ENCODE data around the gene NT5C3B. TPM values are rescaled to one million over a fixed set of nuclear protein-coding genes. Genes with fewer than 3 reads are reported as not detected.
A peak's percentile ranks its signal among the peaks of the same experiment; 100 is the strongest.
"Not testable (repeated sequence)": the region's sequence is repeated elsewhere in the genome, so short reads cannot be mapped to it uniquely, and the experiment has no call there.

Gene NT5C3B
- total RNA-seq = 36.5 TPM
- long read RNA-seq, transcript NT5C3B-216 (8 exons, 1,534 nt) = major isoform, 34 of 47 reads
- long read RNA-seq, partial matches to known transcripts = 2 of 47 reads
- long read RNA-seq, other reads (novel, unspliced or antisense) = 9 of 47 reads

- H3K9me3 ChIP-seq = no peaks in the 10 kb centered on the region
- peaks cover 11% of the 10 kb centered on the region for H3K4me1 ChIP-seq
- intact Hi-C loops (cut with DNase I) = no loop called here
- H3K27me3 ChIP-seq = no peaks in the 10 kb centered on the region
- H3K36me3 ChIP-seq = peaks cover 18% of the 10 kb centered on the region
- H3K27ac ChIP-seq = peak within 1 kb of the TSS; percentile 80
- TF ChIP-seq, protein P1, sequence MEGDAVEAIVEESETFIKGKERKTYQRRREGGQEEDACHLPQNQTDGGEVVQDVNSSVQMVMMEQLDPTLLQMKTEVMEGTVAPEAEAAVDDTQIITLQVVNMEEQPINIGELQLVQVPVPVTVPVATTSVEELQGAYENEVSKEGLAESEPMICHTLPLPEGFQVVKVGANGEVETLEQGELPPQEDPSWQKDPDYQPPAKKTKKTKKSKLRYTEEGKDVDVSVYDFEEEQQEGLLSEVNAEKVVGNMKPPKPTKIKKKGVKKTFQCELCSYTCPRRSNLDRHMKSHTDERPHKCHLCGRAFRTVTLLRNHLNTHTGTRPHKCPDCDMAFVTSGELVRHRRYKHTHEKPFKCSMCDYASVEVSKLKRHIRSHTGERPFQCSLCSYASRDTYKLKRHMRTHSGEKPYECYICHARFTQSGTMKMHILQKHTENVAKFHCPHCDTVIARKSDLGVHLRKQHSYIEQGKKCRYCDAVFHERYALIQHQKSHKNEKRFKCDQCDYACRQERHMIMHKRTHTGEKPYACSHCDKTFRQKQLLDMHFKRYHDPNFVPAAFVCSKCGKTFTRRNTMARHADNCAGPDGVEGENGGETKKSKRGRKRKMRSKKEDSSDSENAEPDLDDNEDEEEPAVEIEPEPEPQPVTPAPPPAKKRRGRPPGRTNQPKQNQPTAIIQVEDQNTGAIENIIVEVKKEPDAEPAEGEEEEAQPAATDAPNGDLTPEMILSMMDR (IDR thresholded peaks at IDR 0.05) = no peak
- peak within 1 kb of the TSS; percentile 96 for H3K4me3 ChIP-seq
- DNase-seq (peak; percentile 84), ATAC-seq (peak; percentile 95)
Measured at GRCh38 chr17:41835800-41836549, at the start of gene NT5C3B. Gene NT5C3B (minus strand): TSS chr17:41836232. CDS start chr17:41836193, 39 bp downstream.

DNA sequence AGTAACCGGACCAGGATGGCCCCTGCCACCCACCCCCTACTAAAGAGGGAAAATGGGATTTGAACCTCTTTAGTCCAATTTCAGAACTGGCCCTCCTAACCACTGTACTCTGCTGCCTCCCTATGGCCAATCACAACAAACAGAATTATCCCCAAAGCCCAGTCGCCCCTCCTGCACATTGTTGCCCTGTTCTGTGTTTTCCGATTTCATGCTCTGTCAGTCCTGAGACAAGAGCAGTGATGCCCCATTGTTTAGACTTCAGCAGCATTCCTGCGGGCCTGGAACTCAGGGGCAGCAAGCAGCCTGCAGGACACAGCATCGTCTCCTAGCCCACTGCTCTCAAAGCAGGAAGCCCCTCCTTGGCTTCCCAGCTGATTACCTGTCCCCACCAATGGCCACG is 49.7 kb upstream of the NT5C3B start:
- DNase-seq (no peak), ATAC-seq (peak; percentile 21)
- H3K4me3 ChIP-seq = no peak overlapping the region
- intact Hi-C loops (cut with DNase I) = no loop called here
- H3K27me3 ChIP-seq = no peaks in the 10 kb centered on the region
- H3K4me1 ChIP-seq = no peaks in the 10 kb centered on the region
- H3K9me3 ChIP-seq = no peaks in the 10 kb centered on the region
- no peak overlapping the region for H3K27ac ChIP-seq
- TF ChIP-seq, protein P1 (IDR thresholded peaks at IDR 0.05) = peak; percentile 22
- peaks cover 96% of the 10 kb centered on the region for H3K36me3 ChIP-seq

GRCh38 chr17:41882756-41883155 is 46.7 kb upstream of the NT5C3B start:
- peaks cover 95% of the 10 kb centered on the region for H3K36me3 ChIP-seq
- H3K4me3 ChIP-seq = no peak overlapping the region
- H3K27me3 ChIP-seq = no peaks in the 10 kb centered on the region
- intact Hi-C loops (cut with DNase I) = no loop called here
- H3K9me3 ChIP-seq = no peaks in the 10 kb centered on the region
- ATAC-seq = no peak
- no peak overlapping the region for H3K27ac ChIP-seq
- TF ChIP-seq, protein P1 (IDR thresholded peaks at IDR 0.05) = no peak
- H3K4me1 ChIP-seq = no peaks in the 10 kb centered on the region
- no peak for DNase-seq

- H3K4me1 ChIP-seq = no peaks in the 10 kb centered on the region
- TF ChIP-seq, protein P1 (IDR thresholded peaks at IDR 0.05) = no peak
- H3K27me3 ChIP-seq = no peaks in the 10 kb centered on the region
- H3K36me3 ChIP-seq = peaks cover 83% of the 10 kb centered on the region
- intact Hi-C loops (cut with DNase I) = no loop called here
- DNase-seq (no peak), ATAC-seq (no peak)
- no peaks in the 10 kb centered on the region for H3K9me3 ChIP-seq
- H3K27ac ChIP-seq = no peak overlapping the region
- no peak overlapping the region for H3K4me3 ChIP-seq
Measured at GRCh38 chr17:41880130-41880529, 44.1 kb upstream of the NT5C3B start.

GRCh38 chr17:41874293-41874670 is 38.2 kb upstream of the NT5C3B start:
- H3K27ac ChIP-seq; H3K4me1 ChIP-seq; H3K9me3 ChIP-seq; H3K27me3 ChIP-seq; ATAC-seq; intact Hi-C loops (cut with DNase I); H3K4me3 ChIP-seq: not testable (repeated sequence)
- DNase-seq = peak; percentile 26
- peaks cover 76% of the 10 kb centered on the region for H3K36me3 ChIP-seq

DNA sequence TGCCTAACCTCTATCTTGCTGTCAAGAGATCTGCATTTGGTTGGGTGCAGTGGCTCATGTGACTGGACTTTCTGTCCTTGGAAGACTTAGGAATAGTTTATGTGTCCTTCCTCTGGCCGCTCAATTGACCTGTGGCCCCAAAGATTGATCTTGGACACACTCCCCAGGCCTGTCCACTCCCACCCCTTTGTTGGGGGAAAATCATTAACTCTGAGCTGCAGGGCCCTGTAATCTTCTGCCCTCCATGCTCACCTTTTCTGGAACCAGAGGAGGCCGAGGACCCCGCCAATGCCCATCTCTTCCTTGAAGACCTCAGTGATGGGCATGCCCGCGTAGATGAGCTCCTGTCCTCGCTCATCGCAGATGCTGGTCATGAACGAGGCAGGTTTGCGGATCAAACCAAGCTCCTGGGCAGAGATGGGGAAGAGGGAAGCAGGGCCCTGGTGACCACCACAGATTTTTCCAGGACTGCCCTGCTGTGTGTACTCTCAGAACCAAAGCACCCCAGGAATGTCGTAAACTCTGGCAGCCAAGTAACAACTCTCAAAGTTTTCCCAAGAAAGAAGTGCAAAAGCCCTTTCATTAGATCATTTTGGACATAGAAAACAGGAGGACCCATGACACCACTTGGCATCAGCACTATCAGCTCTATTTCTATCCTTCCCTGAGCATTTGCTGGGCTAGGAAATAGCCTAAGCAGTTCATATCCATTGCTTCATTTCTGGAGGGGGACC is 37.7 kb upstream of the NT5C3B start:
- H3K4me3 ChIP-seq = no peak overlapping the region
- ATAC-seq = no peak
- H3K36me3 ChIP-seq = peaks cover 76% of the 10 kb centered on the region
- TF ChIP-seq, protein P1 (IDR thresholded peaks at IDR 0.05) = no peak
- H3K27me3 ChIP-seq = no peaks in the 10 kb centered on the region
- H3K9me3 ChIP-seq = no peaks in the 10 kb centered on the region
- DNase-seq = peak; percentile 27
- no peaks in the 10 kb centered on the region for H3K4me1 ChIP-seq
- no peak overlapping the region for H3K27ac ChIP-seq
- intact Hi-C loops (cut with DNase I) = no loop called here

Measured in upper lobe of right lung (tissue), 1 donor.